Fibroblast of skin of right biceps (primary cell): ENCODE data around the gene SMIM1.
A peak's percentile ranks its signal among the peaks of the same experiment; 100 is the strongest.

Experiments
- DNase-seq: peaks from one replicate; pipeline ENCODE4 v3.0.0-alpha.2; 2013

SMIM1 gene, protein sequence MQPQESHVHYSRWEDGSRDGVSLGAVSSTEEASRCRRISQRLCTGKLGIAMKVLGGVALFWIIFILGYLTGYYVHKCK

DNA sequence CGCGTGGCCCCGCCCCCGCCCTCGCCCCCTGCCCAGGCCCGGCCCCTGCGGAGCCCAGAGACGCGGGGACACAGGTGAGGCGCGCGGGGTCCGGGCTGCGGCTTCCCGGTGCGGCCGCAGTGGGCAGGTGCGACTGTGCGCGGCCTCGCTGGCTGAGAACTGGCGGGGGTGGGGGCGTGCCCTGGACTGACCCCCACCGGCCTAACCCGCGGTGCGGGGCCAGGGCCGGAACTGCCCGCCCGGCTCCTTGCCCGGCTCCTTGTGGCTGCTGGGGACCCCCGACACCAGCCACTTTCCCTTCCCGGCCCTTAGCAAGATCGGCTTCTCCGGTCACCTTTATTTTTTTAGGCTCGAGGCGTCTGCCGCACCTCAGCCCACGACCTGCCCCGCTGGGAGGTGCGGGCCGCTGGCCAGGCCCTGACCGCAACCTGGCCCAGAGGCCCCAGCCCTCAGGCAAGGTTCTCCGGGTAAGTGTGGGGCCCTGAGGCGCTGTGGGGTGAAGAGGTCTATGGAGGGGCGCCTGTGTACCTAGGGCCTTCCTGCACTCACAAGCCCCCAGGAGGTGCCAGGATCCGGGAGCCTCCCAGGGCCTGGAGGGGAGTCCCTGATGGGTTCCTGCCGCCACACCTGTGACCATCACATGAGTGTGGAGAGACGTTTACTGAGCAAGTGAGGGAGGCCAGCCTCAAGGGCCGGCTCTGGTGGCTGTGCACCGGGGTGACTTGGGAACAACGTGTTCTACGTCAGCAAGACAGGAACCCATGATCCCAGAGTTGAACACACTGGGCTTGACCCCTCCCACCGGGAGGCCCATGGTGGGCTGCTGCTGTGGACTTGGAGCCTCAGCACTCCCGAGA is at the start of gene SMIM1:
SMIM1 (plus strand) TSS at position 35 of the 857 bp plus-strand sequence. CDS start 2,625 bp downstream, outside the sequence.
- no peak for DNase-seq

DNA sequence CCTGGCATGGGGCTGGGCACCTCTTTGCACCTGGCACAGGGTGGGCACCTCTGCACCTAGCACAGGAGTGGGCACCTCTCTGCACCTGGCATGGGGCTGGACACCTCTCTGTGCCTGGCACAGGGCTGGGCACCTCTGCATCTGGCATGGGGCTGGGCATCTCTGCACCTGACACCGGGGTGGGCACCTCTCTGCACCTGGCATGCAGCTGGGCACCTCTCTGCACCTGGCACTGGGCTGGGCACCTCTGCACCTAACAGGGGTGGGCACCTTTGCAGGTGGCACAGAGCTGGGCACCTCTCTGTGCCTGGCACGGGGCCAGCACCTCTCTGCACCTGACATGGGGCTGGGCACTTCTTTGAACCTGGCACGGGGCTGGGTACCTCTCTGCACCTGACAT is 49.7 kb upstream of the SMIM1 start:
- no peak for DNase-seq

DNA sequence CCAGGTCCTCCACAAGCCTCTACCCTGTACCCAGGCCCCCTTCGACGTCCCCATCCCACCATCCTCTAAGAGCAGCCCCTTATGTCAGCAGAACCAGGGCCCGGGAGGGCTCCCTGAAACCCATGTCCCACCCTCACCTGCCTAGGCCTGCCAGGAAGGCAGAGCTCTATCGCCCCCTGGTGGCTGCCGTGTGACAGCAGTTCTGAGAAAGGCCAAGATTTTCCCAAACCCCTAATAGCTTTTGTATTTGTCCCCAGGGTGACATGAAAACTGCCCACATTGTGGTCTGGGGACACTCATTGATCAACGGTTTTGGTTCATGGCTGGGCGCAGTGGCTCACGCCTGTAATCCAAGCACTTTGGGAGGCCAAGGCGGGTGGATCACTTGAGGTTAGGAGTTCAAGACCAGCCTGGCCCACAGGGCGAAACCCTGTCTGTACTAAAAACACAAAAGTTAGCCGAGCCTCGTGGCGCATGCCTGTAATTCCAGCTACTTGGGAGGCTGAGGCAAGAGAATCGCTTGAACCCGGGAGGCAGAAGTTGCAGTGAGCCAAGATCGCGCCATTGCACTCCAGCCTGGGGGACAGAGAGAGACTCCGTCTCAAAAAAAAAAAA is 48.0 kb upstream of the SMIM1 start:
- peak; percentile 42 for DNase-seq

DNA sequence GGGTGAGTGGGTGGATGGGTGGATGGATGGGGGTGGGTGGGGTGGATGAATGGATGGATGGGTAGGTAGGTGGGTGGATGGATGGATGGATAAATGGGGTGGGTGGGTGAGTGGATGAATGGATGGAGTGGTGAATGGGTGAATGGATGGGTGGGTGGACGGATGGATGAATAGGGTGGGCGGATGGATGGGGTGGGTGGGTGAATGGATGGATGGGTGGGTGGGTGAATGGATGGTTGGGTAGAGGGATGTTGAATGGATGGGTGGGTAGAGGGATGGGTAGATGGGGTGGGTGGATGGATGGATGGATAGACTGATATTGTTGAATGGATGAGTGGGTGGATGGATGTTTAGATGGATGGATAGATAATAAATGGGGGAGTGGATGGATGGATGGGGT is 47.2 kb upstream of the SMIM1 start:
- DNase-seq = no peak

DNA sequence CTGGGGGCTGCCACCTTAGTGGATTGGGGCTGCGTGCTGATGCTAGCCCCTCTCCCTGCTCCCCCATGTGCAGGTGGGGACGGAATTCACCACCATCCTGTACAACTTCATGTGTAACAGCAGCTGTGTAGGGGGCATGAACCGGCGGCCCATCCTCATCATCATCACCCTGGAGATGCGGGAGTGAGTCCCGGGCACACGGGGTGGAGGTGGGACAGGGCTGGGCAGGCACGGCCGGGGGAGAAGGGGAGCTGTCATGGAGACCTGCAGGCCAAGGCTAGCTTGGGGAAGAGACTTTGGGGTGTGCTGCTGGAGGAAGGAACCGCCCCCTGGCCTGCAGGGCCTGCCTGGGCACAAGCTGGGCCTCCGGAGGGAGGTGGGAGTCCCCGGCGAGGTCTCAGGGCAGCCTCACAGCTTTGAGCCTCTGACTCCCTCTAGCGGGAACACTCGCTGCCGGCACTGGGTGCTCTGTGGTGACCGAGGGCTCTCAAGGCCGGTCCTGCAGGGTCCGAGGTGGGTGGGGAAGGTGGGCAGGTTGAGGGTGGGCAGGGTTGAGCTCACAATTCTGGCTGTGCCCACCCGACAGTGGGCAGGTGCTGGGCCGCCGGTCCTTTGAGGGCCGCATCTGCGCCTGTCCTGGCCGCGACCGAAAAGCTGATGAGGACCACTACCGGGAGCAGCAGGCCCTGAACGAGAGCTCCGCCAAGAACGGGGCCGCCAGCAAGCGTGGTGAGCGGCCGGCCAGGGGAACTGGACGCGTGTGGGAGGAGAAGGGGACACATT is 45.3 kb upstream of the SMIM1 start:
- no peak for DNase-seq

DNA sequence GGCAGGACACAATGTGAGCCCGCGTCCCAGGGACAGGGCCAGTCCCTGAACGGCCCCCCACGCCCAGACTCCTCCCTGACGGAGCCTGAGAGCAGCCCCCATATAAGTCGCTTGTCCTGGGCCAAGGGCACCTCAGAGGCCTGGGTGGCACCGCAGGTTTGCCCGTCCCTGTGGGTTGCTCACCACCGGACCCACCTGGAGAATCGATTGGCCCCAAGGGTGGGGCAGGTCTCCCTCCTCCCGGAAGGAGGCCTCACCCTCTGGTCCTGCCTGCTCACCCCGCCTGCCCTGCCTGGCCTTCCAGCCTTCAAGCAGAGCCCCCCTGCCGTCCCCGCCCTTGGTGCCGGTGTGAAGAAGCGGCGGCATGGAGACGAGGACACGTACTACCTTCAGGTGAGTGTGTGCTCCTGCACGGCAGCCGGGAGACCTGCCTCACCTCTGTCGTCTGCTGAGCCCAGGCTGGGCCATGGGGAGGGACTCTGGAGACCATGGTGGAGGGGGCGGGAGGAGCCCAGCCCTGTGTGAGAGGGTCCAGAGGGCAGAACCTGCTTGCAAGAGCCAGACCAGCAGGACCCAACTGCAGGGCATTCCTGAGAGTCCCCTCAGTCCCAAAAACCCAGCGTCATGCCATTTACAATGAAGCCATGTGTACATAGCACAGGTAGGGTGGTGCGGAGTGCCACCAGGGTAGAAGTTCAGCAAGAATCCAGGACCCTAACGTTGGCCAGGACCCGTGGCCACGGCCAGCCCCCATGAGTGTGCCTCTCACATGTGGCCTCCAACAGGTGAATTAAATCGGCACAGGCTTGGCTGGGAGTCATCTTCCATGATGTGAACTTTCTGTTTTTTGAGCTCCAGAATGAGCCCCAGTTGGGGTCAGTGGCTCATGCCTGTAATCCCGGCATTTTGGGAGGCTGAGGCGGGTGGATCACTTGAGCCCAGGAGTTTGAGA is 44.4 kb upstream of the SMIM1 start:
- no peak for DNase-seq

DNA sequence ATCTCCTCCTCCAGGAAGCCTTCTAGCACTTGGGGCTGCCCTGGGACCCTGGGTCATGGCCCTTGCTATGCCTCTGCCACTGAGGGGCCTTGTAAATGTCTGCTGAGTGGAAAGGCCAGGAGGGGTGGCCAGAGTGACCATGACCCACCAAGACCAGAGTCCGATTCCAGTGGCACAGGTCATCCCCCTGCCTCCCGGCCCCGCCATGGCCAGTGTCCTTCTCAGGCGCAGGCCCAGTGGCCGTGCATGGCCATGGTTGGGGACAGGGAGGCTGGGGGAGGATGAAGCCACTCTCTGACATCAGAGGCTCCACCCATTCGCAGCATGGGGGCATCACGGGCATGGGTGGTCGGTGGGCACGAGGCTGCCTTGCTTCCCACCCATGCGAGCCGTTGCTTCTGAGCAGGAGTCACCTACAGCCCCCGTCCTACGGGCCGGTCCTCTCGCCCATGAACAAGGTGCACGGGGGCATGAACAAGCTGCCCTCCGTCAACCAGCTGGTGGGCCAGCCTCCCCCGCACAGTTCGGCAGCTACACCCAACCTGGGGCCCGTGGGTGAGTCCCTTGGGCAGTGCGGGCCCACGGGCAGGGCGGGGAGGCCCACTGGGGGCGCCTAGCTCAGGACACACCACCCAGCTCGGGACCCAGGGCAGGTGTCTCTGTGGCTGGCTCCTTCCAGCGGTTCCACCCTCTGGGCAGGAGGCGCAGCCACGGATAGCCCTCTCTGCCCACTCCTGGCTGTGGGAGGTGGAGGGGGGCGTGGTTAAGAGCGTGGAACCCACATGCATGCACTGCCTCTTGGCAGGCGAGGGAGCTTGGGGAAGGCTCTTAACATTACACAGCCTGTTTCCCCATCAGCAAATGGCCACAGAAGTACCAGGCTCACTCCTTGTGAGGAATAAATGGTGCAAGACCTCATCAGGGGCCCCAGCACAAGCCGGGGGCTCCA is 42.7 kb upstream of the SMIM1 start:
- DNase-seq = no peak

DNA sequence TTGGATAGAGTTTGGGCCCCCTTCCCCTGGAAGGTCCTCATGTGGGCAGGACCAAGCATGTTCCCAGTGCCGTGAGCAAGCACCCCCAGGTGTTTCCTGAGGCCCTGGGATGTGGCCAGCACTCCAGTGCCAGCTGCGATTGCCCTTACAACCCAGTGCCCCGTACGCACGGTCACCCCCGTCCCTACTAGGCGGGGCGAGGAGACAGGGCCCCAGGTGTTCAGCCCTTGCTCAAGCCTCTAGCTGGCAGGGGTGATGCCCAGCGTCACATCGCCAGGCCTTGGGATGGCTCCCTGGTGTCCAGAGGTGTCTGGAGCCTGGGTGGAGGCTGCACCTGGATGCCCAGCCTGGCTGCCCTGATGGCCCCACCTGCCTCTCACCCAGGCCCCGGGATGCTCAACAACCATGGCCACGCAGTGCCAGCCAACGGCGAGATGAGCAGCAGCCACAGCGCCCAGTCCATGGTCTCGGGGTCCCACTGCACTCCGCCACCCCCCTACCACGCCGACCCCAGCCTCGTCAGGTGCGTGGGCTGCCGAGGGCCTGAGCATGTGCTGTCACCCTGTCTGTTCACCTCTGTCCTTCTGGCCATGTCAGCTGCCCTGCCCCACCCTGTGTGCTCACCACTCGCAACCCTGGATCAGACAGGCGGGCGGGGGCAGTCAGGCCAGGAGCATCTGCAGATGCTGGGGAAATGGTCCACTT is 41.9 kb upstream of the SMIM1 start:
- DNase-seq = no peak

DNA sequence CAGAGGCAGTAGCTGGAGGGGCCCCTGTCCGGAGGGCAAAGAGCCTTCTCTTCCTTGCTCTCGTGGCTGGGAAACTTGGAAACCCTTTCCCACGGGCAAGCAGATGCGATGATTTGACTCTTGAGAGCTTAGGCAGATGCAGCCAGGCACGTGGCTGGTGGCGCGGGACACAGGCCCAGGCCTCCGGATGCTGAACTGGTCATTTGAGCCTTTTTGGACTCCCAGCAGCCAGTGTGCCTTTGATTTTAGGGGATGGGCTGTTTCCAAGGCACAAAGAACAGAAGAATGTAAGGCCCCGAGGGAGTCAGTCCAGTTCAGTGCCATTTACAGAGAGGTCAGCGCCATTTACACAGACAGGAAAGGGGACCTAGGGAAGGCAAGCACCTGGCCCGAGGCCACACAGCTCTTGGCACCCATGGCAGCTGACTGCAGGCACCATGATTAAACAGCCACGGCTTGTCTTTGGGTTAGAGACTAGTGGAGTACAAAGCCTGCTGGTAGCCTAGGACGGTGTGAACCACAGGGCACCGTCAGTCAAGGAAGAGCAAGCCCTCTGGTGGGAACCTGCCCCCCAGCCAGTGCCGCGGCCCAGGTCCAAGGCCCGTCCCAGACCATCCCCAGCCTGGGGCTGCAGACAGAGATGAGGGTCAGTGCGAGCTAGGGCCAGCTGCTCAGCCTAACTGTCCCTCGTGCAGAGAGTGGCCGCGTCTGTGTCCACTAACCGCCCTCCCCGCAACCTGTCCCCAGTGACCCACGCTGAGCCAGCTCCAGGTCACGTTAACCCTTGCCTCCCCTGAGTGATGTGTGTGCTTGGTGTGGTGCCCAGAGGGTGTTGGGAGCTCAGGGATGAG is 40.7 kb upstream of the SMIM1 start:
- DNase-seq = no peak

DNA sequence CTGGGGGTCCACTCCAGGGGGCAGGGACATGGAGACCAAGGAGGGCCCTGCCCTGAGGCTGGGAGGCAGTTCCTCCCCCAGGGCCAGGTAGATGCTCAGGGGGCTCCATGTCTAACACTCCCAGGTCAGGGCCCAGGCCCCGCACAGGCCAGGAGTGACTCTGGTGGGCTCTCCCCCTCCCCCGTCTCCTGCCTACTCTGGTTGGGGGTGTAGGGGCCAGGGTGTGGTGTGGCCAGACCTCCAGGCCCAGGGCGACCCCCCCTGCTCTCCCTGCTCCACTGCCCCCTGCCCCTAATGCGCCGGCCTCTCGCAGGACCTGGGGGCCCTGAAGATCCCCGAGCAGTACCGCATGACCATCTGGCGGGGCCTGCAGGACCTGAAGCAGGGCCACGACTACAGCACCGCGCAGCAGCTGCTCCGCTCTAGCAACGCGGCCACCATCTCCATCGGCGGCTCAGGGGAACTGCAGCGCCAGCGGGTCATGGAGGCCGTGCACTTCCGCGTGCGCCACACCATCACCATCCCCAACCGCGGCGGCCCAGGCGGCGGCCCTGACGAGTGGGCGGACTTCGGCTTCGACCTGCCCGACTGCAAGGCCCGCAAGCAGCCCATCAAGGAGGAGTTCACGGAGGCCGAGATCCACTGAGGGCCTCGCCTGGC is 40.0 kb upstream of the SMIM1 start:
- DNase-seq = peak; percentile 8

DNA sequence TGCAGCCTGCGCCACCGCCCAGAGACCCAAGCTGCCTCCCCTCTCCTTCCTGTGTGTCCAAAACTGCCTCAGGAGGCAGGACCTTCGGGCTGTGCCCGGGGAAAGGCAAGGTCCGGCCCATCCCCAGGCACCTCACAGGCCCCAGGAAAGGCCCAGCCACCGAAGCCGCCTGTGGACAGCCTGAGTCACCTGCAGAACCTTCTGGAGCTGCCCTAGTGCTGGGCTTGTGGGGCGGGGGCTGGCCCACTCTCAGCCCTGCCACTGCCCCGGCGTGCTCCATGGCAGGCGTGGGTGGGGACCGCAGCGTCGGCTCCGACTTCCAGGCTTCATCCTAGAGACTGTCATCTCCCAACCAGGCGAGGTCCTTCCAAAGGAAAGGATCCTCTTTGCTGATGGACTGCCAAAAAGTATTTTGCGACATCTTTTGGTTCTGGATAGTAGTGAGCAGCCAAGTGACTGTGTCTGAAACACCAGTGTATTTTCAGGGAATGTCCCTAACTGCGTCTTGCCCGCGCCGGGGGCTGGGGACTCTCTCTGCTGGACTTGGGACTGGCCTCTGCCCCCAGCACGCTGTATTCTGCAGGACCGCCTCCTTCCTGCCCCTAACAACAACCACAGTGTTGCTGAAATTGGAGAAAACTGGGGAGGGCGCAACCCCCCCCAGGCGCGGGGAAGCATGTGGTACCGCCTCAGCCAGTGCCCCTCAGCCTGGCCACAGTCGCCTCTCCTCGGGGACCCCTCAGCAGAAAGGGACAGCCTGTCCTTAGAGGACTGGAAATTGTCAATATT is 39.3 kb upstream of the SMIM1 start:
- no peak for DNase-seq

DNA sequence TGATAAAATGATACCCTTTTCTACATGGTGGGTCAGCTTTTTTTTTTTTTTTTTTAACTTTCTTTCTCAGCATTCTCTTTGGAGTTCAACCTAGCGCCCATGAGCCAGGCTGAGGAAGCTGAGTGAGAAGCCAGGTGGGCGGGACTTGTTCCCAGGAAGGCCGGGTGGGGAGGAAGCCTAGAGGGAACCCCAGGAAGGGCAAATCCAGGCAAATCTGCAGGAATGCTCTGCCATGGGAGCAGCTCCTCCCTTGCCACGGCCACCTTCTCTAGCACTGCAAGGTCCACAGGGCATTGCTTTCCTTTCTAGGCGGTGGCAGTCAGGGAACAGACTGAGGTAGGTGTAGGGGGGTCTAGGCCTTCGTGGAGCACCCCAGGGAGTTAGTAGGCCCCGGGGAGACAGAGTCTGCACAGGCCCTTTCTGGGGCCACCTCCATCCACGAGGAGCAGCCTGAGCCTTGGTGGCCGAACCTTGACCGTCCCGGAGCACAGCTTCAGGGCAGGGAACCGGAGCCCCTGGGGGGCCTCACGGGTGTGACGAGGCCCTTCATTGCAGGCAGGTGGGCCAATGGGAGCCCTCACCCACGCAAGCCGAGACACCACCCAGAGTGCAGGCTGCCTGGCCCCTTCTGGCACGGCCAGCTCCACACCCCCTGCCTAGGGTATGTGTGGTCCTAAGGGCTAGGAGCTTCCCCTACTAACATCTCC is 38.5 kb upstream of the SMIM1 start:
- no peak for DNase-seq

DNA sequence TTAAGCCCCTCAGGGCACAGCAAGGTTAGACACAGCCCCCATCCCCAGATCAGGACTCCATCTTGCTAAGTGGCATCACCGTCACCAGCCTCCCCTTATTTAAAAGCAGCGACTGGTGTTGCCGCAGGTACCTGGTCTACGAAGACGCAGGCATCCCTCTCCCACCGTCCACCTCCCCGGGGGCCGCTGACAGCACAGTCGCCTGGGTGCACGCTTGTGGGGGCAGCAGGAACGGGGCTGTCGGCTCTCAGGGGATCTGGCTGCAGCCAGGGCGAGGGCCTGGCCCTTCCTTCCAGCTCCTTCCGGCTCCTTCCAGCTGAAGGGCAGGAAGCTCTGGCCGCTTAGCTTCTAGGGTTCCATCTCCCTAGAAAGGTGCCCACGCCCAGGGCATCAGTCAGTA is 37.9 kb upstream of the SMIM1 start:
- no peak for DNase-seq

DNA sequence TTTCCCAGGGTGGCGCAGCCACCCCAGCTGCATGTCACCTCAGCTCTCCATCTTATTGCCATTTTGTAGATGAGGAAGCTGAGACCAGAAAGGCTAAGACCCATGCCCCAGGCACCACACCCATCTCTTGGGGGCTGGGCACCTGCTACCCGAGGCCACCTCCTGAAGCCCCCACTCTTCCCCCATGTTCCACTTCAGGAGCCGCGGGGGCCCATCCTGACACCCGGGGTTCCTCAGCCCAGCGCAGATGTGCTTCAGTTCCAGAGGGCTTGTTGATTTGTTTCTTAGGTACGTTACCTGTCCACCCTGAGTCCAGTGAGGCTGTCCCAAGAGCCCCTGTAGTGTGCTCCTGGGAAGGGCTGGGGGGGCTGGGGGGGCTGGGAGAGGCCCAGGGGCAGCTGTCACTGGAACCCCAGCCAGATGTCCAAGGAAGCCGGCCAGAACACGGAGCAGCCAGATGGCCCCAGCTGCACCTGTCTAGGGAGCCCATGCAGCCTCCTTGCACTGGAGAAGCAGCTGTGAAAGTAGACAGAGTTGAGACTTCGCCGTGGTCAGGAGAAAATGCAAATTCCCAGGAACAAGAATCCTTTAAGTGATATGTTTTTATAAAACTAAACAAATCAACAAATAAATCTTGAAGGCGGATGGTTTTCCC is 37.4 kb upstream of the SMIM1 start:
- DNase-seq = no peak

DNA sequence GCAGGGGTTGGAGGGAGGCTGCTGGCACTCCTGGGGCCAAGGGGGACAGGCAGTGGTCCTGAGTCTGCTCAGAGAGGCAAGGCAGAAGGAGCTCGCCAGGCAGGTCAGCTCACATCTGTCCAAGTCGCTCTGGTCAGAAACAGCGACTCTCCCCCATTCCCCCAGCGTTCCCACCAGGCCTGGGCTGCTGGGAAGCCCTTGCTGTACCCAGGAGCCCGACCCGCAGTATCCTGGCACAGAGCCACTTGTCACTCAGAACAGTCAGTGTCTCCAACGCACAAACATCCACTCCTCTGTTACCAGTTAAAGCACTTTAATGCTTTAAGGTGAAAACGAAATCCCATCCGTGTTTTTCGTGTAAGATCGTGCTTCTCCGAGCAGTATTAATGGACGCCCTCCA is 36.9 kb upstream of the SMIM1 start:
- no peak for DNase-seq

DNA sequence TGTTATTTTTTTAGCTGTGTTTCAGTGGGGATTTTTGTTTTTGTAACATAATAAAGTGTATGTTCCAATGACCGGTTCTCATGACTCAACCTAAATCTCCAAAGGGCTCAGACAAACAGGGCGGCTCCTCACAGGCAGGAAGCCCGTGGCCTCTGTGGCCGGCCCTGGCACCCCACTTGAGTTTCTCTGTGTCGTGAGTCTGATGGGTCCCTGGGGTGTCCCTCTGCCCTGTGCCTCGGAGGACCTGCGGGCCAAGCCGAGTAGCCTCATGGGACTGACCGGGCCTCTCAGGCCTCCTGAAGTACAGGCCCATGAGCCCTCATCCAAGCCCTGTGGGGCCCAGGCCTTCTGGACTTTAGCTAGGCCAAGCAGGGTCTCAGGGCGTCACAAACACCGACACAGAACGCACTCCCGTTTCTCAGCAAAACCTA is 36.4 kb upstream of the SMIM1 start:
- DNase-seq = no peak

DNA sequence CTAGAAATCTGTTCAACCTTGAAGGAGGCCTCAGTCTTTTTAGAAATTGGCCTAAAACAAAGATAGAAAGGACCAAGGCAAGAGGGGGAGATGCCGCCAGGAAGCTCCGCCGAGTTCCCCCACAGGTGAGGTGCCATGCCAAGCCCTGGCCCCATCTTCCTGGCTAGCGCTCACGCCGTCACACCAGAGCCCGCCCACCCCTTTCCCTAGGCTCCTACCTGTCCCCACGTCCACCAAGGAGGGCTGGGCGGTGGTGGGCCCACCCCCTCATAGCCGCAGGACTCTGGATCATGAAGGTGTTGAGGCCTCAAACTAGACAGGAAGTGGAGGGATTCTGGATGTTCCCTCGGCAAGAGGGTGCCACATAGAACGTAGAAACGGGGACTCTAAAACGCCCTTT is 35.8 kb upstream of the SMIM1 start:
- DNase-seq = no peak
